Neural cell (in vitro differentiated cells): ENCODE results near the gene HMGCR. TPM values are rescaled to one million over a fixed set of nuclear protein-coding genes. Genes with fewer than 3 reads are reported as not detected.

ENCODE experiments used
- H2AFZ ChIP-seq: fragments of 200-600, 300-800 bp; sonication (generic), shearing (Covaris generic); 2 replicates; pipeline ENCODE4 v1.6.0; 2014; ENCODE audit warnings: low read depth, mild to moderate bottlenecking, antibody characterized with exemption, low read length, moderate library complexity
- H3F3A ChIP-seq: fragments of 200-600 bp; shearing (Covaris generic); 2 replicates; pipeline ENCODE4 v1.6.1; 2016; ENCODE audit warnings: mild to moderate bottlenecking, moderate library complexity, mixed read lengths, antibody characterized with exemption, low read length; ENCODE audit not compliant: insufficient read depth, poor library complexity, severe bottlenecking
- H3K27ac ChIP-seq: fragments of 200-600, 300-800 bp; sonication (generic), shearing (Covaris generic); 2 replicates; pipeline ENCODE4 v1.5.1; 2014; ENCODE audit warnings: mild to moderate bottlenecking, low read length, moderate library complexity
- H3K27me3 ChIP-seq: fragments of 300-800, 200-600 bp; sonication (generic), shearing (Covaris generic); 2 replicates; pipeline ENCODE4 v1.6.0; 2014; ENCODE audit warnings: mild to moderate bottlenecking, low read depth, low read length, moderate library complexity; ENCODE audit not compliant: insufficient read depth
- H3K36me3 ChIP-seq: fragments of 300-800, 200-600 bp; sonication (generic), shearing (Covaris generic); 2 replicates; pipeline ENCODE4 v1.5.1; 2014; ENCODE audit warnings: mild to moderate bottlenecking, antibody characterized with exemption, low read length, moderate library complexity; ENCODE audit not compliant: insufficient read depth
- H3K4me2 ChIP-seq: fragments of 300-800, 200-600 bp; sonication (generic), shearing (Covaris generic); 2 replicates; pipeline ENCODE4 v1.6.0; 2014; ENCODE audit warnings: mild to moderate bottlenecking, low read length
- H3K4me3 ChIP-seq: fragments of 300-800, 200-600 bp; sonication (generic), shearing (Covaris generic); 2 replicates; pipeline ENCODE4 v1.5.1; 2014; ENCODE audit warnings: mild to moderate bottlenecking, low read length, moderate library complexity
- H3K79me2 ChIP-seq: fragments of 200-600 bp; shearing (Covaris generic); replicated peaks from 2 replicates; pipeline ENCODE4 v1.6.0; 2014; ENCODE audit warnings: mild to moderate bottlenecking, low read length, moderate library complexity; ENCODE audit not compliant: insufficient read depth
- H3K9ac ChIP-seq: fragments of 300-800, 200-600 bp; sonication (generic), shearing (Covaris generic); 2 replicates; pipeline ENCODE4 v1.6.1; 2016; ENCODE audit warnings: mild to moderate bottlenecking, low read length, mixed read lengths
- H3K9me2 ChIP-seq: fragments of 200-600 bp; shearing (Covaris generic); 2 replicates; pipeline ENCODE4 v1.6.1; 2016; ENCODE audit warnings: mild to moderate bottlenecking, low read length, mixed read lengths; ENCODE audit not compliant: insufficient read depth
- H3K9me3 ChIP-seq: fragments of 200-600, 300-800 bp; sonication (generic), shearing (Covaris generic); 2 replicates; pipeline ENCODE4 v1.6.1; 2016; ENCODE audit warnings: mild to moderate bottlenecking, mixed run types, low read length, moderate library complexity, mixed read lengths
- H4K20me1 ChIP-seq: fragments of 200-600 bp; shearing (Covaris generic); 2 replicates; pipeline ENCODE4 v1.6.1; 2016; ENCODE audit warnings: mild to moderate bottlenecking, mixed run types; ENCODE audit not compliant: insufficient read depth
- CTCF ChIP-seq: fragments of 450-650 bp; IDR thresholded peaks from 2 replicates; pipeline ENCODE4 v1.5.1; 2014; ENCODE audit warnings: antibody characterized with exemption, mild to moderate bottlenecking, moderate library complexity; ENCODE audit not compliant: poor library complexity, severe bottlenecking
- EP300 ChIP-seq: fragments of 450-650 bp; conservative IDR thresholded peaks from 2 replicates; pipeline ENCODE4 v1.6.1; 2014; ENCODE audit warnings: antibody characterized with exemption, mild to moderate bottlenecking, moderate library complexity; ENCODE audit not compliant: poor library complexity, severe bottlenecking
- EZH2 ChIP-seq: fragments of 200-600, 300-800 bp; shearing (Covaris generic), sonication (generic); IDR thresholded peaks from 2 replicates; pipeline ENCODE4 v1.6.1; 2014; ENCODE audit warnings: antibody characterized with exemption, low read length, borderline replicate concordance, mild to moderate bottlenecking; ENCODE audit not compliant: insufficient read depth, poor library complexity, severe bottlenecking
- MXI1 ChIP-seq: fragments of 450-650 bp; conservative IDR thresholded peaks from 2 replicates; pipeline ENCODE4 v1.6.1; 2014; ENCODE audit warnings: antibody characterized with exemption, mild to moderate bottlenecking; ENCODE audit not compliant: poor library complexity, severe bottlenecking
- POLR2AphosphoS5 ChIP-seq: IDR thresholded peaks from 2 replicates; pipeline ENCODE4 v1.6.1; 2012
- RAD21 ChIP-seq: fragments of 450-650 bp; conservative IDR thresholded peaks from 2 replicates; pipeline ENCODE4 v1.6.1; 2014; ENCODE audit warnings: antibody characterized with exemption, mild to moderate bottlenecking, moderate library complexity
- REST ChIP-seq: IDR thresholded peaks from 2 replicates; pipeline ENCODE4 v1.6.1; 2012; ENCODE audit warnings: borderline replicate concordance
- SMC3 ChIP-seq: fragments of 450-650 bp; conservative IDR thresholded peaks from 2 replicates; pipeline ENCODE4 v1.6.1; 2014; ENCODE audit warnings: antibody characterized with exemption, mild to moderate bottlenecking, moderate library complexity; ENCODE audit not compliant: poor library complexity
- TAF1 ChIP-seq: IDR thresholded peaks from 2 replicates; pipeline ENCODE4 v1.6.1; 2012; ENCODE audit warnings: low read depth
- polyA plus RNA-seq: library from polyadenylated mRNA; depleted of rRNA; stranded (reverse); fragments of >200 nt; gene quantifications from 2 replicates; pipeline ENCODE4 v1.2.3, GENCODE V29; 2014

HMGCR gene
- polyA plus RNA-seq, 1 donor from 2014 or later: 293 TPM

GRCh38 chr5:75358117-75358516 is 21.1 kb downstream of the HMGCR start:
- Histone ChIP-seq H3K27ac (no peak overlapping the region), H3F3A (no peaks in the 10 kb centered on the region), H2AFZ (no peak overlapping the region), H3K4me2 (no peak overlapping the region), H4K20me1 (no peaks in the 10 kb centered on the region), H3K9me2 (no peaks in the 10 kb centered on the region), H3K9ac (no peak overlapping the region), H3K9me3 (no peaks in the 10 kb centered on the region), H3K4me3 (no peak overlapping the region), H3K36me3 (peaks cover 47% of the 10 kb centered on the region), H3K79me2 (peaks cover 12% of the 10 kb centered on the region), H3K27me3 (no peaks in the 10 kb centered on the region)
- TF ChIP-seq EP300 (no peak), MXI1 (no peak)

DNA sequence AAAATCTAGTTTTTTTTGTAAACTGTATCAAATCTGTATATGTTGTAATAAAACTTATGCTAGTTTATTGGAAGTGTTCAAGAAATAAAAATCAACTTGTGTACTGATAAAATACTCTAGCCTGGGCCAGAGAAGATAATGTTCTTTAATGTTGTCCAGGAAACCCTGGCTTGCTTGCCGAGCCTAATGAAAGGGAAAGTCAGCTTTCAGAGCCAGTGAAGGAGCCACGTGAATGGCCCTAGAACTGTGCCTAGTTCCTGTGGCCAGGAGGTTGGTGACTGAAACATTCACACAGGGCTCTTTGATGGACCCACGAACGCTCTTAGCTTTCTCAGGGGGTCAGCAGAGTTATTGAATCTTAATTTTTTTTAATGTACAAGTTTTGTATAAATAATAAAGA is 24.3 kb downstream of the HMGCR start:
- Histone ChIP-seq H3K9me3 (no peaks in the 10 kb centered on the region), H3K4me3 (no peak overlapping the region), H3K9me2 (no peaks in the 10 kb centered on the region), H3K36me3 (peaks cover 37% of the 10 kb centered on the region), H3F3A (peaks cover 3% of the 10 kb centered on the region), H2AFZ (no peak overlapping the region), H4K20me1 (no peaks in the 10 kb centered on the region), H3K9ac (no peak overlapping the region), H3K27ac (no peak overlapping the region), H3K79me2 (no peaks in the 10 kb centered on the region), H3K27me3 (no peaks in the 10 kb centered on the region), H3K4me2 (no peak overlapping the region)
- TF ChIP-seq MXI1 (no peak), POLR2AphosphoS5 (no peak), SMC3 (no peak)

GRCh38 chr5:75362474-75362975 is 25.5 kb downstream of the HMGCR start:
- TF ChIP-seq CTCF (no peak), SMC3 (no peak), RAD21 (no peak), POLR2AphosphoS5 (no peak), EZH2 (no peak), EP300 (no peak), TAF1 (no peak), MXI1 (no peak), REST (no peak)
- no peak overlapping the region for H3K4me3 ChIP-seq
- no peak overlapping the region for H3K27ac ChIP-seq

More at GRCh38 chr5:75362474-75362975, 25.5 kb downstream of the HMGCR start:
- no peaks in the 10 kb centered on the region for H4K20me1 ChIP-seq
- H3K27me3 ChIP-seq: no peaks in the 10 kb centered on the region
- H3K9ac ChIP-seq: no peak overlapping the region
- H3K36me3 ChIP-seq: peaks cover 27% of the 10 kb centered on the region
- H3K9me3 ChIP-seq: no peaks in the 10 kb centered on the region
- H2AFZ ChIP-seq: no peak overlapping the region
- H3K4me2 ChIP-seq: no peak overlapping the region
- no peaks in the 10 kb centered on the region for H3K9me2 ChIP-seq
- H3F3A ChIP-seq: peaks cover 3% of the 10 kb centered on the region
- H3K79me2 ChIP-seq: no peaks in the 10 kb centered on the region
